ENCODE measurements around the gene CYGB.

CYGB gene

GRCh38 chr17:76499267-76499667 lies 38.2 kb downstream of the CYGB start:
- in situ Hi-C loops (cut with HindIII; ENCODE audit: low sequenced_read_pairs) = no loop called here
- H3K4me3 ChIP-seq (ENCODE audit: low read depth, low read length) = no peak overlapping the region
- no peak for DNase-seq (ENCODE audit: low read depth)
- TF ChIP-seq CTCF (IDR thresholded peaks at IDR 0.05; ENCODE audit: low read depth, low read length, missing control alignments) = no peak

DNA sequence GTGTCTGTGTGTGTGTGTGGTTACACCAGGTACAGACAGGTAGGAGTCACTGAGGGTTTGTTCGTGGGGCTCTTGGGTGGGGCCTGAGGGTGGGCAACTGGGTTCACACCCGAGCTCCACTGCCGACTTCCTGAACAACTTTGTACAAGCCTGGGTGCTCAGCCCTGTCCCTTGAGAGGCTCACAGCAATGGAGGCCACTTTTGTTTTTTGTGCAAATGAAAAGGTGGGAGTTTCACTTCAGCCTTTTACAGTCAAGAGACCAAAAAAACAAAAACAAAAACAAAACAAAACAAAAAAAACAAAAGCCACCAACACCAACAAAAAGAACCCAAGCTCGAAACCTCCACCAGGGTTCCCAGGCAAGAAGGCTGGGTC lies 38.6 kb downstream of the CYGB start:
- no peak overlapping the region for H3K4me3 ChIP-seq (ENCODE audit: low read depth, low read length)
- in situ Hi-C loops (cut with HindIII; ENCODE audit: low sequenced_read_pairs) = no loop called here
- TF ChIP-seq CTCF (IDR thresholded peaks at IDR 0.05; ENCODE audit: low read depth, low read length, missing control alignments) = no peak
- no peak for DNase-seq (ENCODE audit: low read depth)

- H3K4me3 ChIP-seq (ENCODE audit: low read depth, low read length) = no peak overlapping the region
- no peak for TF ChIP-seq CTCF (IDR thresholded peaks at IDR 0.05; ENCODE audit: low read depth, low read length, missing control alignments)
- no peak for DNase-seq (ENCODE audit: low read depth)
- in situ Hi-C loops (cut with HindIII; ENCODE audit: low sequenced_read_pairs) = no loop called here
These were observed 39.3 kb downstream of the CYGB start for GRCh38 chr17:76497979-76498875.

- no peak for TF ChIP-seq CTCF (IDR thresholded peaks at IDR 0.05; ENCODE audit: low read depth, low read length, missing control alignments)
- H3K4me3 ChIP-seq (ENCODE audit: low read depth, low read length) = no peak overlapping the region
- in situ Hi-C loops (cut with HindIII; ENCODE audit: low sequenced_read_pairs) = no loop called here
- DNase-seq (ENCODE audit: low read depth) = no peak
These were observed 39.9 kb downstream of the CYGB start for GRCh38 chr17:76497699-76497978.

GRCh38 chr17:76496464-76496863 lies 41.0 kb downstream of the CYGB start:
- no peak for DNase-seq (ENCODE audit: low read depth)
- no peak for TF ChIP-seq CTCF (IDR thresholded peaks at IDR 0.05; ENCODE audit: low read depth, low read length, missing control alignments)
- in situ Hi-C loops (cut with HindIII; ENCODE audit: low sequenced_read_pairs) = no loop called here
- H3K4me3 ChIP-seq (ENCODE audit: low read depth, low read length) = no peak overlapping the region

DNA sequence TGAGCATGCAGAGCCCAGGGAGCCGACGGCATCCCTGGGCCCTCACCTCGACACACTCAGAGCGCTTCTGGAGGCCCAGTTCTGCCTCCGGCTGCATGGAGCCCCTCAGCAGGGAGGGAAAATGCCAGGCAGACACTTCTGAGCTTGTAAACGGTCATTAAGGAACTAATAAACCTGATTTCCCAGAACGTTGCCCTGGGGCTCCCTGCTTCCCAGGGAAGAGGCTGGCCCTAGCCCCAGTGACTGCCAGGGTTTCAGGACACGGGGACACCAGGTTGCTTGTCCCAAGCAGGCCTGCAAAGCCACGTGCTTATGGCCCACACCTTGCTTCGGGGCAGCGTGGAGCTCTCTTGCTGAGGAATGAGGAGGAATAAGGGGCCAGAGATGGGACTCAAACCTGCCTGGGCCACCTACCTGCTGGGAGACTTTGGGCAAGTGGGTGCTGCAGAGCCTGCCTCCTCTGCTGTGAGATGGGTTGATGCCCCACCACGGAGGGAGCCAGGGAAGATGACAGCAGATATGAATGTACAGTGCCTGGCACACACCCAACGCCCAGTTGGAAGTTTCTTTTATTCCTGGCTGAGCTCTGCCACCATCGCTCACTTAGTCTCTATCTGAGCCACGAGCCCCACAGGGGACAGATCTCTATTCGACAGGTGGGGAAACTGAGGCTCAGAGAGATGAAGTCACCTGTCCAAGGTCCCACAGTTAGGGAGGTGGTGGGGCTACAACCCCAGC lies 41.7 kb downstream of the CYGB start:
- in situ Hi-C loops (cut with HindIII; ENCODE audit: low sequenced_read_pairs) = no loop called here
- no peak overlapping the region for H3K4me3 ChIP-seq (ENCODE audit: low read depth, low read length)
- TF ChIP-seq CTCF (IDR thresholded peaks at IDR 0.05; ENCODE audit: low read depth, low read length, missing control alignments) = no peak
- no peak for DNase-seq (ENCODE audit: low read depth)
